ENCODE measurements around the gene EPHA6. TPM values are rescaled to one million over a fixed set of nuclear protein-coding genes. Genes with fewer than 3 reads are reported as not detected.
"Not testable (repeated sequence)": the region's sequence is repeated elsewhere in the genome, so short reads cannot be mapped to it uniquely, and the experiment has no call there.

Gene EPHA6
- total RNA-seq, 1 donor from 2014 or later = not detected

DNA sequence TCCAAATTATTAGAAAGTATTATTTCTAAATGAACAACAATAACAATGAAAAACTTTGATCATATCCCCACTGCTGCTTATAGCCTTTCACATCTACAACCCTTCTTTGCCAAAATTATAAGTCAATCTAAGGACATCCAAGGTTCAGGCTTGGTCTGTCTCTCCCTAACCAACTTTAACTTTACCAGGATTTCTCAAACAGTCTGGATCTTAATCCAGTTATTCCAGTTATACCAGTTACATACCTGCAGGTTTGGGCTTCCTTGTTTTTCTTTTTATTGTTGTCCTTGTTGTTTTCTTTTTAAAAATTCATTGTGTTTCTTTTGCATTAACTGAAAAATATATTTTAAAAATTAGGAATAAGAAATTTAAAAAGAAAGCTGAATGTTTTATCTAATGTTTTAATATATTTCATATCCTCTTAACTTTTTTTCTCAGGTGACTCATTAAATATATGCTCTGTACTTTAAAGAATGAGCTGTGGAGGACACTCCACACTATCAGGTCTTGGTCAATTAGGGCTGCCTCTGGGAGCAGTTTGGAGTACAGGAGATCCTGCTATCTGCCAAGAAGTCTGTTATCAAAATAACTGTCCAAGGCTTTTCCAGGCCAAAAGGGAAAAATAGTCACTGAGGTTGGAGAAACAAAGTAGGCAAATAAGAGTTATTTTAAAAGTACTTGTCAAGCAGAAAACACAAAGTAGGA is 421.4 kb downstream of the EPHA6 start:
- Mint-ChIP-seq H3K4me1 (ENCODE audit: low read depth) (no peaks in the 10 kb centered on the region), H3K27me3 (ENCODE audit: insufficient read depth) (no peaks in the 10 kb centered on the region), H3K27ac (no peak overlapping the region), H3K9me3 (no peaks in the 10 kb centered on the region), H3K36me3 (ENCODE audit: low read depth) (no peaks in the 10 kb centered on the region), H3K4me3 (no peak overlapping the region)
- DNase-seq (ENCODE audit: low spot score) = no peak
- intact Hi-C loops (cut with micrococcal nuclease) = no loop called here

DNA sequence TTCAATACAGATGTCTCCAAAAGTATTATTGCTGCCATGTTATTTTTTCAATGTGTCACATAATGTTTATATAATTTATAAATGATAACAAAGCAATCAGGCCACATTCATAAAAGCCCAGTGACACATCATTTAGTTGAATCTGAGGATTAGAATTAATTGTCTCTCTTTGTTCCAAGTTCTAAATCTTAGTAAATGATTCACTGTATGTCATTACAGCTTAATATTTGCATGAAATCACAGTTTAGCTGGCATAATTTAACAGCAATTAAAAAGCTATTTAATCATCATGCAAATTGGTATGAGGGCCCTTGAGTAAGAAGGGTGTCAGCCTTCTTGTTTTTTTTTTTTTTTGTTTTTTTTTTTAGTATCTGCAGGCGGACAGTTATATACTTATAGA is 427.0 kb downstream of the EPHA6 start:
- H3K4me1 Mint-ChIP-seq (ENCODE audit: low read depth) = no peaks in the 10 kb centered on the region
- H3K4me3 Mint-ChIP-seq = no peak overlapping the region
- intact Hi-C loops (cut with micrococcal nuclease) = no loop called here
- no peak overlapping the region for H3K27ac Mint-ChIP-seq
- no peaks in the 10 kb centered on the region for H3K27me3 Mint-ChIP-seq (ENCODE audit: insufficient read depth)
- H3K36me3 Mint-ChIP-seq (ENCODE audit: low read depth) = no peaks in the 10 kb centered on the region
- no peak for DNase-seq (ENCODE audit: low spot score)
- no peaks in the 10 kb centered on the region for H3K9me3 Mint-ChIP-seq

DNA sequence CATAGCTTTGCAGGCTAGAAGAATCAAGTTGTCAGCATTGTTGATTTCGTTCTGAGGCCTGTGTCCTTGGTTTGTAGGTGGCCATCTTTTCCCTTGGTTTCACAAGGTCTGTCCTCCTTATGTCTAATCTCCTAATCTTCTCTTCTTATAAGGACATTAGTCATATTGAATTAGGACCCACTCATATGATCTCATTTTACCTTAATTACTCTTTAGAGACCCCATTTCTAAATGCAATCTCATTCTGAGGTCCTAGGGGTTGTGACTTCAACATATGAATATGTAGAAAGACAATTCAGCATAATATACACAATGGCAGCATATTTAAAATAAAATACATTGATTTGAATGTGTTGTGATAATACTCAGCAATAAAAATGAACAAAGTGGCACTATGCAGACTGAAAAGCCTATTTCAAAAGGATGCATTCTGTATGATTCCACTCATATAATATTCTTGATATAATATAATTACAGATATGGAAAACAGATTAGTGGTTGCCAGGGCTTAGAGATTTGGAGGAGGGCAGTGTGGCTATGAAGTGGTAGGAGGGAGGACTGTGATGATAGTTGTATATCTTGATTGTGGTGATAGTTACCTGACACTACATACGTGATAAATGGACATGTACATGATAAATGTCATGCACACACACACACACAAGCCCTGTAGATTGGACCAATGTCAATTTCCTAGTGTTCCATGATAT is 431.0 kb downstream of the EPHA6 start:
- no peak for DNase-seq (ENCODE audit: low spot score)
- H3K27ac Mint-ChIP-seq = no peak overlapping the region
- H3K36me3 Mint-ChIP-seq (ENCODE audit: low read depth) = no peaks in the 10 kb centered on the region
- no peak overlapping the region for H3K4me3 Mint-ChIP-seq
- H3K9me3 Mint-ChIP-seq = no peaks in the 10 kb centered on the region
- intact Hi-C loops (cut with micrococcal nuclease) = no loop called here
- no peaks in the 10 kb centered on the region for H3K4me1 Mint-ChIP-seq (ENCODE audit: low read depth)
- no peaks in the 10 kb centered on the region for H3K27me3 Mint-ChIP-seq (ENCODE audit: insufficient read depth)

DNA sequence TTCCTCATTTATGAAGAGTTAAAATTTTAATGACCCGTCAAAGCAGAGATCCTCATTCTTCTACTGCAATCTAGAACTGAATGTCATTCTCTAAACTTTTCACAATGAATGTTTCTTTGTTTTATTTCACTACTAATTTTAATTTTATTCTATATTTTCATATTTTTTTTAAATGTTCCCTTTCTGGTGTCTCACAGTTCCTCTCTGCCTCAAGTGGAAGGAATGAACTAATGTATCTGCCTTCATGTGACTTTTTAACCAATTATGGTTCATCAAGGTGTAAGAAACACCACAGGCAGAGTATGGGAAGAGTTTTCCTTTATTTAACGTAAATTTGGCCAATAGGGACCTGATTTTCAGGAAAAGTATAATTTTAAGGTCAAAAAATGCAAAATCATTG is 441.7 kb downstream of the EPHA6 start:
- Mint-ChIP-seq H3K9me3 (no peaks in the 10 kb centered on the region), H3K27ac (no peak overlapping the region), H3K4me3 (no peak overlapping the region), H3K4me1 (ENCODE audit: low read depth) (no peaks in the 10 kb centered on the region), H3K27me3 (ENCODE audit: insufficient read depth) (no peaks in the 10 kb centered on the region), H3K36me3 (ENCODE audit: low read depth) (no peaks in the 10 kb centered on the region)
- no peak for DNase-seq (ENCODE audit: low spot score)
- intact Hi-C loops (cut with micrococcal nuclease) = no loop called here

DNA sequence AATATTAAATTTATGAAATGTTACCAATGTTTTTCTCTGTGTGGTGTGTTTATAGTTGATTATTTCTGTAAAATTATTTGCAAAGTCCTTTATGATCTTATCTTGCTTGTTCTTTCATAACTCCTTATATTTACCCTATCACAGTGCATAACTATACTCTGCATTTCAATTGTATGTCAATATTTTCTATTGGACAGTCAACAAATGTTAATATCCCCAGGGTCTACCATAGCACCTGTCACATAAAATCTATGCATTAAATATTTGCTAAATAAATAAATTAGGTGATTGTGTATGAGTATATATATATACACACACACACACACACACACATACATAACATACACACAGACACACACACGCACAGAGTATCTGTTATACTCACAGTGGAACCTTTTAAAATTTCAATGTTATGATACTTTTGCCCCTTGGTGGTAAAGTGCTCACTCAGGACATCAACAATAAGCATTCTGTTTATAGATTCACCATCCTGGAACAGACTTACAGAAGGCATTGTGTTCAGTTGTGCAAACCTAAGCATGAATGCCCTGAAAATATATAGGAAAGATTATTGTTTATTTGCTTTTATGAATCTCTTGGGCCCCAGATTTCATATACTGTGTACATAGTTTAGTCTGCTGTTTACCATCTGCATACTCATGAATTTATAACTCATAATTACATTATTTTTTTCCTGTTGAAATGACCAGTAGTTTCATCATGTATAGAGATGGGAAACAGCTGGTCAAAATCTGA is 443.7 kb downstream of the EPHA6 start:
- H3K27ac Mint-ChIP-seq = no peak overlapping the region
- no peaks in the 10 kb centered on the region for H3K4me1 Mint-ChIP-seq (ENCODE audit: low read depth)
- H3K36me3 Mint-ChIP-seq (ENCODE audit: low read depth) = no peaks in the 10 kb centered on the region
- intact Hi-C loops (cut with micrococcal nuclease) = no loop called here
- no peak overlapping the region for H3K4me3 Mint-ChIP-seq
- DNase-seq (ENCODE audit: low spot score) = no peak
- H3K9me3 Mint-ChIP-seq = no peaks in the 10 kb centered on the region
- no peaks in the 10 kb centered on the region for H3K27me3 Mint-ChIP-seq (ENCODE audit: insufficient read depth)

DNA sequence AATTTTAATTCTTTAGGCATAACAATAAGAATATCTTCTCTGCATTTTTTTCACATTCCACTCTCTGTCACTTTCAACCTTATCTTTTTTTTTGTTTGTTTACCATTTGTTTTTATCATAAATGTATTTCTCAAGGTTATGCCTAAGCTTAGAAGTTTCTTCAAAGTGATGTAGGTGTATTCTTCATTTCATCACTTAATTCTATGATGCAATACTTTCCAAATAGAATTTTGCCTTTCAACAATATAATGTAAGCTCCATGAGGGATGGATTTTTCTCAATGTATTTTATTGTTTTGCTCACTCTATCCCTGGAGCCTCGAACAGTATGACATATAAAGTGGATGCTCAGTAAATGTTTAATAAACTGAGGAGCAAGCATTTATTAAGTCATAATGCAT is 444.9 kb downstream of the EPHA6 start:
- no peak for DNase-seq (ENCODE audit: low spot score)
- no peak overlapping the region for H3K4me3 Mint-ChIP-seq
- intact Hi-C loops (cut with micrococcal nuclease) = no loop called here
- no peaks in the 10 kb centered on the region for H3K36me3 Mint-ChIP-seq (ENCODE audit: low read depth)
- H3K9me3 Mint-ChIP-seq = no peaks in the 10 kb centered on the region
- H3K27me3 Mint-ChIP-seq (ENCODE audit: insufficient read depth) = no peaks in the 10 kb centered on the region
- H3K27ac Mint-ChIP-seq = no peak overlapping the region
- H3K4me1 Mint-ChIP-seq (ENCODE audit: low read depth) = no peaks in the 10 kb centered on the region

DNA sequence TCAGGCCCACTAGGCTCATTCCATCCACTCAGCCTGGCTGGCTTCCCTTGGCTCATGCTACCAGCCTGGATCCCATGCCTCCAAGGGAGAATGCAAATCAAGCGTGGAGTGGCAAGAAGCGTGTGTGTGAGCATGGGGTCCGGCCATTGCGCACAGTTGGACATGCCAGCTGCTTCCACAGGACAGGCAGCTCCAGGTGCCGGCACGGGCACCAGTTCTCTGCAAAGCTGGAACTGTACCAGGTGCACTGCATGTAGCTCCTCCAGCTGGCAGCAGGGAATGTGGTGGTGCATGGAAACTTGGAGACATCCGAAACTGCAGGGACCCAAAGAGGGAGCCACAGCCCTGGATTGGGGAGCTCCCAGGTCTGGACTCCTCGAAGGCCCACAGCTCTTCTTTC is 449.8 kb downstream of the EPHA6 start:
- intact Hi-C loops (cut with micrococcal nuclease) = no loop called here
- no peaks in the 10 kb centered on the region for H3K9me3 Mint-ChIP-seq

DNA sequence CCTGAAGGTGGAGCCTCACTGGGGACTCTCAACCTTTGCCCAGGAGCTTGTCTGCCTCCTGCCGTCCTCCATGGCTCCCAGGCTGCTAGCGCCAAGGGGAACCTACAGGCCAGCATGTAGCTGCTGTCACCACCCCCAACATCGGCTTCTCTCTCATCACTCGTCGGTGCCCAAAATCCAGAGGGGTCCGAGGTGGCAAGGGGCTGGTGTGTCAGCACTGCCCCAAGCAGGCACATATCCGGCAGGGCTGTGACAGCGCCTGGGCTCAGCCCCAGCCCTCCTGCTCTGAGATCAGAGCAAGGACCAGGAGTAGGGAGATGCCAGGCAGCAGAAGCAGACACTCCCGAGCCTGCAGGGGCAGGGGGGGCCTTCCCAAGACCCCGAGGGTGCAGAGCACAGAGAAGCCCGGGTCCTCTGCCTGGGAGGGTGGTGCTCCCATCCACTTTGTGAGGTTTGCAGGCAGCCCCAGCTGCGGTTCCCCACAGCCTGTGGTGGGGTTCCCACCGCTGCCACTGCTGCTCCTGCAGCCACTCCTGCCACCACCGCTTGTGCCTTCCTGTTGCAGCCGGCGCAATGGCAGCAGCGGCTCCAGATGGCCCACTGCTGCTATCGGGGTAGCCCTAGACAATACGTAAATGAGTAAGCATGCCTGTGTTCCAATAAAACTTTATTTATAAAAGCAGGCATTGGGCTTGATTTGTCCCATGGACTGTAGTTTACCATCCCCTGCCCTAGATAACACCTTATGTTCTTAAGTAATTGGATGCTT is 451.0 kb downstream of the EPHA6 start:
- no peak overlapping the region for H3K27ac Mint-ChIP-seq
- no peak for DNase-seq (ENCODE audit: low spot score)
- no peaks in the 10 kb centered on the region for H3K9me3 Mint-ChIP-seq
- no peak overlapping the region for H3K4me3 Mint-ChIP-seq
- no peaks in the 10 kb centered on the region for H3K27me3 Mint-ChIP-seq (ENCODE audit: insufficient read depth)
- no peaks in the 10 kb centered on the region for H3K36me3 Mint-ChIP-seq (ENCODE audit: low read depth)
- intact Hi-C loops (cut with micrococcal nuclease) = no loop called here
- no peaks in the 10 kb centered on the region for H3K4me1 Mint-ChIP-seq (ENCODE audit: low read depth)

More for the DNA sequence above, 449.8 kb downstream of the EPHA6 start:
- Mint-ChIP-seq H3K36me3 (ENCODE audit: low read depth) (no peaks in the 10 kb centered on the region), H3K4me3 (no peak overlapping the region), H3K4me1 (ENCODE audit: low read depth) (no peaks in the 10 kb centered on the region), H3K27me3 (ENCODE audit: insufficient read depth) (no peaks in the 10 kb centered on the region), H3K27ac (no peak overlapping the region)
- DNase-seq (ENCODE audit: low spot score) = no peak

DNA sequence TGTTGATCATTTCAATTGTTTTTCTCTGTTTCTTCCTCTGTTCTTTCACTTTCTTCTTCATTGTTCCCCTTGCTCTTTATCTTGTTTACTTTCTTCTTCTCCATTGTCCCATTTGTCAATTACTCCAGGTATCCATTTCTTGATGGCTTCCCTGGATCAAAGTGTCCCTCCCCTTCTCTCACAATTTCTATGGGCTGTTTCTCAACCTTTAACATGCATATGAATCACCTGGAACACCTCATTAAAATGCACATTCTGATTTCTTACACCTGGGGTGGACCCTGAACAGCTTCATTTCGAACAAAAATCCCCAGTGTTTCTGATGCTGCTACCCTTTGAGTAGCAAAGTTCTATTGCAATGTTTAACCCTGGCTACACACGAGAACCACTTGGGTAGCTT is 454.8 kb downstream of the EPHA6 start:
- intact Hi-C loops (cut with micrococcal nuclease) = no loop called here
- Mint-ChIP-seq H3K9me3 (no peaks in the 10 kb centered on the region), H3K36me3 (ENCODE audit: low read depth) (no peaks in the 10 kb centered on the region), H3K27ac (no peak overlapping the region), H3K27me3 (ENCODE audit: insufficient read depth) (no peaks in the 10 kb centered on the region), H3K4me1 (ENCODE audit: low read depth) (no peaks in the 10 kb centered on the region), H3K4me3 (no peak overlapping the region)
- DNase-seq (ENCODE audit: low spot score) = no peak

DNA sequence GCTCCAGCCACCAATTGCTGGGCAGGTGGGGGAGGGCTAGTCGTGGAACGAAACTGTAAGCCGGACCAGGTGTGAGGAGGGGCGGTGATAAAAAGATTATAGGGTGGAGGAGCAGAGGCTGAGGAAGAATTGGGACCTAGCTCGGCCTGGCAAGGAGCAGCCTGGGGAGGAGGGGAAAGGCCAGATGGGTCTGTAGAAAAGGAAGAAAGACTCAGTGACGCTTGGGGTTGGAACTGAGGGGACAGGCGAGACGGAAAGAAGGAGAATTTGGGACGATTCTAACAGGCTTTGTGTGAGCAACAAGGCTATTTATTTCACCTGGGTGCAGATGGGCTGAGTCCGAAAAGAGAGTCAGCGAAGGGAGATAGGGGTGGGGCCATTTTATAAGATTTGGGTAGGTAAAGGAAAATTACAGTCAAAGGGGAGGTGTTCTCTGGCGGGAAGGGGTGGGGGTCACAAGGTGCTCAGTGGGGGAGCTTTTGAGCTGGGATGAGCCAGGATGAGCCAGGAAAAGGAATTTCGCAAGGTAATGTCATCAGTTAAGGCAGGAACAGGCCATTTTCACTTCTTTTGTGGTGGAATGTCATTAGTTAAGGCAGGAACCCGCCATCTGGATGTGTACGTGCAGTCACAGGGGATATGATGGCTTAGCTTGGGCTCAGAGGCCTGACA is 462.6 kb downstream of the EPHA6 start:
- DNase-seq (ENCODE audit: low spot score); H3K4me3 Mint-ChIP-seq; H3K36me3 Mint-ChIP-seq (ENCODE audit: low read depth); H3K27me3 Mint-ChIP-seq (ENCODE audit: insufficient read depth); intact Hi-C loops (cut with micrococcal nuclease); H3K27ac Mint-ChIP-seq; H3K4me1 Mint-ChIP-seq (ENCODE audit: low read depth); H3K9me3 Mint-ChIP-seq: not testable (repeated sequence)

DNA sequence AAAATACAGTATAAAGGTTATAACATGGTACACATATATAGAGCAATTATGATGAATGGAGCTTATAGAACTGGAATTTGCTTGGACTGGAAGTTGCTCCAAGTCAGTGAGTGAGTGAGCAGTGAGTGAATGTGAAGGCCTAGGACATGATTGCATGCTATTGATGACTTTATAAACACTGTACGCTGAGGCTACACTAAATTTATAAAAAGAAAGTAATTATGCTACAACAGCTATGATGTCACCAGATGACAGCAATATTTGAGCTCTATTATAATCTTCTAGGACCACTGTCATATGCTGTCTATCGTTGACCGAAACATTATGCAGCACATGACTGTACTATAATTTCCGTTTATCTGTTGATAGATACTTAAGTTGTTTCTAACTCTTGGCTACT is 463.3 kb downstream of the EPHA6 start:
- Mint-ChIP-seq H3K9me3 (peaks cover 3% of the 10 kb centered on the region), H3K27me3 (ENCODE audit: insufficient read depth) (no peaks in the 10 kb centered on the region), H3K4me3 (no peak overlapping the region), H3K36me3 (ENCODE audit: low read depth) (no peaks in the 10 kb centered on the region), H3K4me1 (ENCODE audit: low read depth) (no peaks in the 10 kb centered on the region), H3K27ac (no peak overlapping the region)
- intact Hi-C loops (cut with micrococcal nuclease) = no loop called here
- DNase-seq (ENCODE audit: low spot score) = no peak

DNA sequence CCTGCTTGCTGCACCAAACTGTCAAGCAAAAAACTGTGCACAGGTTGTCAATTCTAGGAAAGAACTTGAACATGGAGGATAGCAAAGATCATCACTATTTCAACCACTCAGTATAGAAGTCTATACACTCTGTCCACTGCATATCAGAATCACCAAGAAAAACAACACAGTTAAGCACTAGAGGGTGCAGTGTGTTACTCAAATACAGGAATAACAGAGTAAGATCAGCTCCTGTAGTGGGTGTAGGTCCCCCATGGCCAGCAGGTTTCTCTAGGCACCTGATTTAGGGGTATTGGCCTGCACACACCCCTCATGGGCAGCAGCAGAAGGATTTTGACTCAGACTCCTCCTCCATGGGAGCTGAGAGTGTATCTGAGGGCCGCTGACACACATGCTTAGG is 464.1 kb downstream of the EPHA6 start:
- Mint-ChIP-seq H3K27me3 (ENCODE audit: insufficient read depth) (no peaks in the 10 kb centered on the region), H3K9me3 (peaks cover 3% of the 10 kb centered on the region), H3K4me3 (no peak overlapping the region), H3K4me1 (ENCODE audit: low read depth) (no peaks in the 10 kb centered on the region), H3K36me3 (ENCODE audit: low read depth) (no peaks in the 10 kb centered on the region), H3K27ac (no peak overlapping the region)
- DNase-seq (ENCODE audit: low spot score) = no peak
- intact Hi-C loops (cut with micrococcal nuclease) = no loop called here

Measured in activated T-helper 1 cell treated with anti-CD3 and anti-CD28 coated beads, Interleukin-12 subunit alpha, Interleukin-12 subunit beta, Interleukin-2, Interleukin-4 antibody, amounts not matched to agents 30 ng/mL and 10 ng/mL and 1 ng/mL, durations not matched to agents 14 hours and 24 hours and 36 hours (primary cell).